Astrocyte (in vitro differentiated cells and primary cell): ENCODE data around the gene TSC2.

Experiments used
- CTCF ChIP-seq: IDR thresholded peaks from 2 replicates; pipeline ENCODE4 v1.5.1; 2011; ENCODE audit warnings: low read depth, mild to moderate bottlenecking, inconsistent platforms, low read length, moderate library complexity; ENCODE audit not compliant: insufficient read depth
- EZH2 ChIP-seq: IDR thresholded peaks from 2 replicates; pipeline ENCODE4 v1.6.1; 2012; ENCODE audit warnings: mild to moderate bottlenecking, low read length, inconsistent platforms; ENCODE audit not compliant: insufficient read depth

GRCh38 chr16:2058872-2059271 is 11.1 kb downstream of the TSC2 start:
- no peak for TF ChIP-seq EZH2
- no peak for TF ChIP-seq CTCF
